AG04450 (cell line): ENCODE results near the gene ZNF341. TPM values are rescaled to one million over a fixed set of nuclear protein-coding genes. Genes with fewer than 3 reads are reported as not detected.

Experiments used
- CTCF ChIA-PET: fragments of 300-600, 350-600 bp; formaldehyde crosslinking; extraction: SDS; loops from one replicate; lab custom pipeline; 2022; ENCODE audit warnings: antibody characterized with exemption, inconsistent platforms; lab: Charles Lee
- POLR2A ChIA-PET: fragments of 350-600 bp; formaldehyde crosslinking; extraction: SDS; loops from one replicate; lab custom pipeline; 2021; ENCODE audit warnings: antibody characterized with exemption, inconsistent platforms; lab: Yijun Ruan, JAX
- DNase-seq: peaks from one replicate; pipeline ENCODE4 v3.0.0-alpha.2; 2011; ENCODE audit warnings: low read depth, low spot score
- H3K27ac ChIP-seq: one replicate; pipeline ENCODE4 v1.5.1; 2012; ENCODE audit warnings: low read depth, low read length, control low read depth
- H3K27me3 ChIP-seq: one replicate; pipeline ENCODE4 v1.6.0; 2012; ENCODE audit warnings: low read length; ENCODE audit not compliant: control insufficient read depth, insufficient read depth
- H3K4me3 ChIP-seq: 2 replicates; pipeline ENCODE4 v1.5.1; 2011; ENCODE audit warnings: mild to moderate bottlenecking, low read depth, low read length, control low read depth
- H3K9me3 ChIP-seq: 2 replicates; pipeline ENCODE4 v1.5.1; 2012; ENCODE audit warnings: low read length; ENCODE audit not compliant: control insufficient read depth, insufficient read depth
- polyA plus RNA-seq: library from polyadenylated mRNA; depleted of rRNA; stranded (reverse); fragments of >200 nt; gene quantifications from 2 replicates; pipeline ENCODE4 v1.2.3, GENCODE V29; 2011
- TF ChIP-seq, protein P1 (sequence below): IDR thresholded peaks from 2 replicates; pipeline ENCODE4 v1.5.1; 2011; ENCODE audit warnings: low read depth, low read length, control low read depth, inconsistent platforms

ZNF341 gene
- polyA plus RNA-seq, 1 experiment = 1.5 TPM

DNA sequence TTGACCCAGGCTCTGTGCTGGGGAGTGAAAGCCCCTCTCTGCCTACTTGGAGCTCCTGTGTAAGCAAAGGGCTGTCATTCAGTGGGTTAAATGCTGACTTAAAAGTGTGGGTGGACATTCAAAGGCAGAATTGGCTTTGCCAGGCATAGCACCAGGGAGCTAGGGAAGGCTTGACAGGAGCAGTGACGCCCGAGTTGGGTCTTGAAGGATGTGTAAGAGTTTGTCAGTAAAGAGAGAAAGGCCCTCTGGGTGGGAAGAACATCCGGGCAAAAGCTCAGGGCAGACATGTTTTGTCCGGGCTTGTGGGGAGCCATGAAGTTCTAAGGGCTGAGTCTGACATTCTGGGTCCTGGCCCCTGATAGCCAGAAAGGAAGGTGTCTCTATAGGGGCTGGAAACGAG lies 51.5 kb downstream of the ZNF341 start:
- TF ChIP-seq, protein P1, sequence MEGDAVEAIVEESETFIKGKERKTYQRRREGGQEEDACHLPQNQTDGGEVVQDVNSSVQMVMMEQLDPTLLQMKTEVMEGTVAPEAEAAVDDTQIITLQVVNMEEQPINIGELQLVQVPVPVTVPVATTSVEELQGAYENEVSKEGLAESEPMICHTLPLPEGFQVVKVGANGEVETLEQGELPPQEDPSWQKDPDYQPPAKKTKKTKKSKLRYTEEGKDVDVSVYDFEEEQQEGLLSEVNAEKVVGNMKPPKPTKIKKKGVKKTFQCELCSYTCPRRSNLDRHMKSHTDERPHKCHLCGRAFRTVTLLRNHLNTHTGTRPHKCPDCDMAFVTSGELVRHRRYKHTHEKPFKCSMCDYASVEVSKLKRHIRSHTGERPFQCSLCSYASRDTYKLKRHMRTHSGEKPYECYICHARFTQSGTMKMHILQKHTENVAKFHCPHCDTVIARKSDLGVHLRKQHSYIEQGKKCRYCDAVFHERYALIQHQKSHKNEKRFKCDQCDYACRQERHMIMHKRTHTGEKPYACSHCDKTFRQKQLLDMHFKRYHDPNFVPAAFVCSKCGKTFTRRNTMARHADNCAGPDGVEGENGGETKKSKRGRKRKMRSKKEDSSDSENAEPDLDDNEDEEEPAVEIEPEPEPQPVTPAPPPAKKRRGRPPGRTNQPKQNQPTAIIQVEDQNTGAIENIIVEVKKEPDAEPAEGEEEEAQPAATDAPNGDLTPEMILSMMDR = no peak
- CTCF ChIA-PET = interaction anchor here (0.8 kb wide), 1 partner anchor 10 kb away, joined by 3 read pairs; no protein-coding TSS in a partner anchor

DNA sequence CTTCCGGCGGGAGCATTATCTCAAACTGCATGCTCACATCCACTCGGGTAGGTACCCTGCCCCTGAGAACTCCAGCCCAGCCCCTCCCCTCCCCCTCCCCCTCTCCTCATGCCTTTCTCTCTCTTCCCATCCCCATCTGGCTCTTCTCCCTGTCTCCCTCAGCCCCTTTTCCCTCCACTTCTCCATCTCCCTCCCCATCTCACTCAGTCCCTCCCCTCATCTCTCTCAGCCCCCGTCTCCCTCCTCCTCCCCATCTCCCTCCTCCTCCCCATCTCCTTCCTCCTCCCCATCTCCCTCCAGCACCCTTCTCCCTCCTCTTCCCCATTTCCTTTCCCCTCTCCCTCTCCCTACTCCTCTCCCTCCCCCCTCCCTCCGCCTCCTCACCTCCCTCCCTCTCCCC lies 52.0 kb downstream of the ZNF341 start:
- no peak overlapping the region for H3K4me3 ChIP-seq
- H3K27me3 ChIP-seq = no peaks in the 10 kb centered on the region
- no peak overlapping the region for H3K27ac ChIP-seq
- TF ChIP-seq, protein P1 = no peak
- POLR2A ChIA-PET = no interaction called here
- no peaks in the 10 kb centered on the region for H3K9me3 ChIP-seq
- no peak for DNase-seq
- CTCF ChIA-PET = no interaction called here

More for the DNA sequence above, 51.5 kb downstream of the ZNF341 start:
- no peak for DNase-seq
- Histone ChIP-seq H3K9me3 (no peaks in the 10 kb centered on the region), H3K27ac (no peak overlapping the region), H3K4me3 (no peak overlapping the region), H3K27me3 (no peaks in the 10 kb centered on the region)
- POLR2A ChIA-PET = no interaction called here

DNA sequence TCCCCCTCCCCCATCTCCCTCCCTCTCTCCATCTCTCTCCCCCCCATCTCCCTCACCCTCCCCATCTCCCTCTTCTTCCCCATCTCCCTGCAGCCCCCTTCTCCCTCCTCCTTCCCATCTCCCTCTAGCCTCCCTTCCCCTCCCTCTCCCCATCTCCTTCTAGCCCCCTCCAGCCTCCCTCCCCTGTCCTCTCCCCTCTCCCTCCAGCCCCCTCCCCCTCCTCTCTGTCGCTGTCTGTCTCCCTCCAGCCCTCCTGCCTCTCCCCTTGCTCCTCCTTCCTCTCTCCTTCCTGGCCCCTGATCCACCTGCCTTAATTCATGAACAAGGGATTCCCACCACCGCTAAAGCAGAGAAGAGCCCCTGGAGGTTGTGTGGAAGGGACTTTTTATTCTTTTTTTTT lies 52.4 kb downstream of the ZNF341 start:
- POLR2A ChIA-PET = no interaction called here
- no peak for DNase-seq
- CTCF ChIA-PET = no interaction called here

DNA sequence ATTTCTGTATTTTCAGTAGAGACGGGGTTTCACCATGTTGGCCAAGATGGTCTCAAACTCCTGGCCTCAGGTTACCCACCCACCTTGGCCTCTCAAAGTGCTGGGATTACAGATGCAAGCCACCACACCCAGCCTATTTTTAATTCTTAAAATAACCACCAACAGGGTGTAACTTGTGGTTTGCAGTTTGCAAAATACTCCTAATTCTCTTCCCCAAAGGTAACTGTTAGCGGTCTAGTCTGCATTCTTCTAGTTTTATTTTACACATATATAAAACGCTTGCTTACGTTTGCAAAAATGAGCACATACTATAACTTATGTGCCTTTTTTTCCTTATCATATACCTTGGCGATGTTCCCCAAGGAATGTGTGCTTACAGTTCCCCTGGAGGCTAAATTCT lies 53.7 kb downstream of the ZNF341 start:
- H3K27me3 ChIP-seq = no peaks in the 10 kb centered on the region
- H3K4me3 ChIP-seq = no peak overlapping the region
- no peak overlapping the region for H3K27ac ChIP-seq
- TF ChIP-seq, protein P1 = no peak
- no peaks in the 10 kb centered on the region for H3K9me3 ChIP-seq
- ChIA-PET CTCF (no interaction called here), POLR2A (no interaction called here)
- DNase-seq = no peak

More for the DNA sequence above, 52.4 kb downstream of the ZNF341 start:
- no peaks in the 10 kb centered on the region for H3K27me3 ChIP-seq
- H3K4me3 ChIP-seq = no peak overlapping the region
- no peaks in the 10 kb centered on the region for H3K9me3 ChIP-seq
- TF ChIP-seq, protein P1 = no peak
- H3K27ac ChIP-seq = no peak overlapping the region

DNA sequence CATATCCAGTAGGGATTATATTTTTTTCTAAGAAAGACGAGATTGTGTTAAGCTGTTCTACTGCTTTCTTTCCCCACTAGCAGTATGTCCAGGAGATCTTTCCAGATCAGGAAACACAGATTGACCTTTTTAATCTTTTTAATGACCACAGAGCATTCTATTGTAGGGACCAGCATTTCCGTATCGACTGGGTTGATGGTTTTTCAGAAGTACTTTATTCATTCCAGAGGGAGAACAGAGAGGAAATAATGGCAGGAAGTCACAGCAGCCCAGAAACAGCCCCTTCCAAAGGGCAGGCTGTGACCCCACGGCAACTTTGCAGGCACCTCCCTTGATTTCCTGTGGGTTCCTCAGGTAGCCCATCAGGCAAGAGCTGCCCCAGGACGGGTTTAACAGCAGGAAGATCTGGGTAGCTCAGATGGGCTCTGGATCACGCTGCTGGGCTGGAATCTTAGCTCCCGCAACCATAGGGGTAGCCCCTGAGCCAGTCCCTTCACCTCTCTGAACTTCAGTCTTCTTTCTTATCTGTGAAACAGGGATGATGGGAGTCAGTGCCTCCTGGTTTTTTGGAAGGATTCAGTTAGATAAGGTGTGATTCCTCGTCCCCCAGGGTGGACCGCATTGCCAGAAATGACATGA lies 55.6 kb downstream of the ZNF341 start:
- Histone ChIP-seq H3K27ac (no peak overlapping the region), H3K9me3 (no peaks in the 10 kb centered on the region; the same call in 1 of the 2 replicates), H3K4me3 (no peak overlapping the region), H3K27me3 (no peaks in the 10 kb centered on the region)
- DNase-seq = no peak
- ChIA-PET CTCF (no interaction called here), POLR2A (no interaction called here)
- TF ChIP-seq, protein P1 = no peak
